Measurements from ENCODE around the gene DNAJC6. TPM values are rescaled to one million over a fixed set of nuclear protein-coding genes. Genes with fewer than 3 reads are reported as not detected.

The DNAJC6 gene
- total RNA-seq, 1 donor from 2014 or later = 4.1 TPM

GRCh38 chr1:65323246-65323645 is 13.9 kb downstream of the DNAJC6 start:
- DNase-seq (ENCODE audit: extremely low spot score, unreplicated experiment) = no peak
- peak overlapping the region; percentile 84 for H3K27ac Mint-ChIP-seq
- H3K4me1 Mint-ChIP-seq (ENCODE audit: unreplicated experiment) = no peaks in the 10 kb centered on the region
- peaks cover 7% of the 10 kb centered on the region for H3K36me3 Mint-ChIP-seq
- H3K4me3 Mint-ChIP-seq = no peak overlapping the region
- H3K9me3 Mint-ChIP-seq = no peaks in the 10 kb centered on the region
- TF ChIP-seq CTCF (conservative IDR thresholded peaks at IDR 0.05) = no peak
- no peaks in the 10 kb centered on the region for H3K27me3 Mint-ChIP-seq

- no peaks in the 10 kb centered on the region for H3K9me3 Mint-ChIP-seq
- DNase-seq (ENCODE audit: extremely low spot score, unreplicated experiment) = no peak
- H3K36me3 Mint-ChIP-seq = no peaks in the 10 kb centered on the region
- no peak overlapping the region for H3K27ac Mint-ChIP-seq
- TF ChIP-seq CTCF (conservative IDR thresholded peaks at IDR 0.05) = no peak
- H3K4me1 Mint-ChIP-seq (ENCODE audit: unreplicated experiment) = no peaks in the 10 kb centered on the region
- no peaks in the 10 kb centered on the region for H3K27me3 Mint-ChIP-seq
- no peak overlapping the region for H3K4me3 Mint-ChIP-seq
These were observed 20.7 kb downstream of the DNAJC6 start for GRCh38 chr1:65330021-65330420.

- Mint-ChIP-seq H3K4me1 (ENCODE audit: unreplicated experiment) (no peaks in the 10 kb centered on the region), H3K27me3 (no peaks in the 10 kb centered on the region), H3K36me3 (no peaks in the 10 kb centered on the region), H3K9me3 (no peaks in the 10 kb centered on the region), H3K27ac (no peak overlapping the region), H3K4me3 (no peak overlapping the region)
- TF ChIP-seq CTCF (conservative IDR thresholded peaks at IDR 0.05) = no peak
- DNase-seq (ENCODE audit: extremely low spot score, unreplicated experiment) = no peak
These were observed 21.5 kb downstream of the DNAJC6 start for GRCh38 chr1:65330822-65331221.

GRCh38 chr1:65332821-65333220 is 23.5 kb downstream of the DNAJC6 start:
- no peak for DNase-seq (ENCODE audit: extremely low spot score, unreplicated experiment)
- H3K36me3 Mint-ChIP-seq = no peaks in the 10 kb centered on the region
- H3K27me3 Mint-ChIP-seq = no peaks in the 10 kb centered on the region
- no peaks in the 10 kb centered on the region for H3K9me3 Mint-ChIP-seq
- TF ChIP-seq CTCF (conservative IDR thresholded peaks at IDR 0.05) = no peak
- no peak overlapping the region for H3K4me3 Mint-ChIP-seq
- H3K27ac Mint-ChIP-seq = no peak overlapping the region
- no peaks in the 10 kb centered on the region for H3K4me1 Mint-ChIP-seq (ENCODE audit: unreplicated experiment)

GRCh38 chr1:65334081-65334480 is 24.7 kb downstream of the DNAJC6 start:
- DNase-seq (ENCODE audit: extremely low spot score, unreplicated experiment) = no peak
- Mint-ChIP-seq H3K4me1 (ENCODE audit: unreplicated experiment) (no peaks in the 10 kb centered on the region), H3K27me3 (no peaks in the 10 kb centered on the region), H3K36me3 (no peaks in the 10 kb centered on the region), H3K9me3 (no peaks in the 10 kb centered on the region), H3K4me3 (no peak overlapping the region), H3K27ac (no peak overlapping the region)
- no peak for TF ChIP-seq CTCF (conservative IDR thresholded peaks at IDR 0.05)

GRCh38 chr1:65339866-65340468 is 30.6 kb downstream of the DNAJC6 start:
- H3K27ac Mint-ChIP-seq = no peak overlapping the region
- no peaks in the 10 kb centered on the region for H3K9me3 Mint-ChIP-seq
- peaks cover 7% of the 10 kb centered on the region for H3K4me1 Mint-ChIP-seq (ENCODE audit: unreplicated experiment)
- DNase-seq (ENCODE audit: extremely low spot score, unreplicated experiment) = no peak
- no peak overlapping the region for H3K4me3 Mint-ChIP-seq
- TF ChIP-seq CTCF (conservative IDR thresholded peaks at IDR 0.05) = no peak
- no peaks in the 10 kb centered on the region for H3K36me3 Mint-ChIP-seq
- H3K27me3 Mint-ChIP-seq = no peaks in the 10 kb centered on the region
